Natural killer cell (primary cell): ENCODE results near the gene ZNF431. TPM values are rescaled to one million over a fixed set of nuclear protein-coding genes. Genes with fewer than 3 reads are reported as not detected.

Source experiments
- ATAC-seq, 3 donors: fragments of 150-1000 bp in 2 of 3; fragments of 200-7000 bp in 1 of 3; cut with Tn5 transposase; 1 replicate in 1 of 3; 2 replicates in 2 of 3; pipeline ENCODE4 v1.10.0; 2021; ENCODE audit warnings: mild to moderate bottlenecking in 2 of 3, moderate library complexity in 2 of 3
- DNase-seq, 2 donors: peaks; one replicate each; pipeline versions ENCODE4 v3.0.0 to v3.0.0-alpha.2; 2013 to 2021; ENCODE audit warnings: mixed read lengths in 1 of 2
- H3K27ac ChIP-seq: one replicate; pipeline ENCODE4 v1.5.1; 2013; ENCODE audit warnings: mild to moderate bottlenecking, low read length
- H3K27me3 ChIP-seq: one replicate; pipeline ENCODE4 v1.6.1; 2013; ENCODE audit warnings: low read length; ENCODE audit not compliant: control insufficient read depth, insufficient read depth
- H3K36me3 ChIP-seq: one replicate; pipeline ENCODE4 v1.6.1; 2013; ENCODE audit warnings: low read length; ENCODE audit not compliant: control insufficient read depth, insufficient read depth
- H3K4me1 ChIP-seq: one replicate; pipeline ENCODE4 v1.6.1; 2013; ENCODE audit warnings: low read length; ENCODE audit not compliant: control insufficient read depth, insufficient read depth
- H3K4me3 ChIP-seq: one replicate; pipeline ENCODE4 v1.5.1; 2013; ENCODE audit warnings: low read length
- H3K9me3 ChIP-seq: one replicate; pipeline ENCODE4 v1.6.1; 2013; ENCODE audit warnings: low read length; ENCODE audit not compliant: control insufficient read depth, insufficient read depth
- H3K27ac Mint-ChIP-seq, 2 donors: one replicate each; pipeline ENCODE4 v1.8.0; 2022; ENCODE audit warnings: mild to moderate bottlenecking in 2 of 2, mixed read lengths in 2 of 2, moderate library complexity in 1 of 2
- H3K27me3 Mint-ChIP-seq, 2 donors: one replicate each; pipeline ENCODE4 v1.8.0; 2022; ENCODE audit warnings: low read depth in 2 of 2, mixed read lengths in 2 of 2
- H3K36me3 Mint-ChIP-seq: one replicate; pipeline ENCODE4 v1.8.0; 2022; ENCODE audit warnings: mixed read lengths
- H3K4me1 Mint-ChIP-seq, 2 donors: one replicate each; pipeline ENCODE4 v1.8.0; 2022; ENCODE audit warnings: mixed read lengths in 2 of 2
- H3K4me3 Mint-ChIP-seq: one replicate; pipeline ENCODE4 v1.8.0; 2022; ENCODE audit warnings: mild to moderate bottlenecking, moderate library complexity, mixed read lengths
- H3K9me3 Mint-ChIP-seq, 2 donors: one replicate each; pipeline ENCODE4 v1.8.0; 2022; ENCODE audit warnings: mixed read lengths in 2 of 2
- CTCF ChIP-seq: fragments of 200-600 bp; IDR thresholded peaks from one replicate; pipeline ENCODE4 v1.8.0; 2022; ENCODE audit warnings: antibody characterized with exemption
- WGBS: methylation state at CpG from one replicate; pipeline ENCODE4 v1.1.7; 2013; ENCODE audit warnings: missing lambda C conversion rate; ENCODE audit not compliant: insufficient coverage; 5-methylcytosine and 5-hydroxymethylcytosine counted together
- intact Hi-C: fragments of 100-400 bp; cut with micrococcal nuclease; formaldehyde crosslinking; loops from one replicate; pipeline ENCODE4 v1.14.2; 2022
- total RNA-seq, 4 donors: library from RNA; stranded (reverse); fragments of 120-200 nt in 1 of 4; gene quantifications; one replicate each; pipeline versions ENCODE4 v1.2.3 to v1.2.4, GENCODE V29; 2013 to 2022

The ZNF431 gene
- total RNA-seq, 3 donors from 2014 or later (not counting 1 experiment from before 2014, with no cell fraction given) = 30.1 to 39.7 (median 30.4) TPM

DNA sequence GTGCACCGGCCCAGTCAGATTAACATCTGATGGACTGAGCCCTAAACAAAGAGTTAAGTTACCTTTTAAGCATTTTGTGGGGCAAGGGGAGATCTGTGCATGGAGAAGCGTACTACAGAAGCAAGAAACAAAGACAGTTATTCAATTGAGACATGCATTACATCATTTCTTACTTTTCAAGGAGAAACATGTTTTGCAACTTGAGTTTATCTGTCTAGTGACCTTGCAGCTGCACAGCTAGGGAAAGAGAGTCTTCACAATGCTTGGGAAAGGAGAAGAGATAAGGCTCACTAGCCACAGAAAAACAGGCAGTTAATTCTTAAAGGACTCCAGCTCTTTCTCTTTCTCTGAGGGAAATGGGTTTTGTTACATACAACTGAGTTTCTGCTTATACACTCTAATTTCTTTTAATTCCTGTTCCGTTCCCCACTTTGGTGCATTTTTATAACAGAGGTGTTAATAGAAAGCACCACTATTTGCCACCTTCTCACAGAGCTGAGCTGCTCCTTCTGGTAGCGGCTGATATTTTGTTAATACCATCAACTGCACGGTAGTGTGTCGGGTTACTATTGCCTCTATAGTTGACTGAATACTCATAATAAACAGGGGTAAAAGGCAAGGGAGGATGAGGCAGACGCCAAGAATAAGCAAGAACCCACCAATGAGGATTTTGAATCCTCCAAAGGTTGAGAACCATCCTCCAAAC, 55.9 kb downstream of the ZNF431 start:
- Histone ChIP-seq H3K27me3 (no peaks in the 10 kb centered on the region), H3K27ac (no peak overlapping the region), H3K36me3 (no peaks in the 10 kb centered on the region), H3K9me3 (no peaks in the 10 kb centered on the region), H3K4me1 (no peaks in the 10 kb centered on the region), H3K4me3 (no peak overlapping the region)
- intact Hi-C loops = no loop called here
- Mint-ChIP-seq H3K27ac (no peak overlapping the region), H3K27me3 (no peaks in the 10 kb centered on the region), H3K4me1 (peaks cover 0 to under 1% of the 10 kb centered on the region in 2 donors), H3K9me3 (no peaks in the 10 kb centered on the region), H3K4me3 (no peak overlapping the region), H3K36me3 (no peaks in the 10 kb centered on the region)
- ATAC-seq = no peak
- no peak for TF ChIP-seq CTCF
- no peak for DNase-seq
- 85% methylated on average over 5 of the region's 7 CpGs for WGBS

DNA sequence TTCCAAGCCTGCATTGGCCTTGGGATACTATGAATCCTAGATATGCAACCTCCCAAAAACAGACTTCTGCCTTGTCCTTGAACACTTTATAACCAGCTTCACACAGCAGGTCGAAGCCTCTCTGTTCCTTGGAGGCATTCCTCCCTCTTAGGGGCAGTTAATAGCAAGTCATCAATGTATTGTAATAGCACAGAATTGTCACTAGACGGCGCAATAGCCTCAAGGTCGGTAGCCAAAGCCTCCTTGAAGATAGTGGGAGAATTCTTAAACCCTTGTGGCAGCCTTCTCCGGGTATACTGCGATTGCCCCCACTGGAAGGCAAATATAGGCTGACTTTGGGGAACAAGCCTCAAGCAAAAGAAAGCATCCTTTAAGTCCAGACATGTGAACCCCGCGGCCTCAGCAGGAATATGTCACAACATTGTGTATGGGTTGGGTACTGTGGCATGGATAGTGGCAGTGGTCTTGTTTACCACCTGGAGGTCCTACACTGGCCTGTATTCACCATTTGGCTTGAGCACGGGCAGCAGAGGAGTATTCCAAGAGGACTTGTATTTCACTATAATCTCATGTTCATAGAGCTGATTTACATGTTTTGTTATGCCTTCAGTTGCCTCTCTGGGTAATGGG, 61.1 kb downstream of the ZNF431 start:
- peak in 1 of 2 donors; percentile 76 for DNase-seq
- intact Hi-C loops = loop anchor here (10.0 kb wide), 1 partner anchor 682 kb away; no protein-coding TSS in a partner anchor
- no peak overlapping the region for H3K4me3 ChIP-seq

GRCh38 chr19:21210037-21210621, 68.3 kb downstream of the ZNF431 start:
- no peak overlapping the region for H3K27ac Mint-ChIP-seq
- no peaks in the 10 kb centered on the region for H3K36me3 Mint-ChIP-seq
- WGBS = 54% methylated on average over 6 of the region's 6 CpGs
- Histone ChIP-seq H3K27ac (no peak overlapping the region), H3K9me3 (no peaks in the 10 kb centered on the region), H3K36me3 (no peaks in the 10 kb centered on the region), H3K4me1 (no peaks in the 10 kb centered on the region), H3K27me3 (no peaks in the 10 kb centered on the region), H3K4me3 (no peak overlapping the region)
- peaks cover 0 to 2% of the 10 kb centered on the region in 2 donors for H3K9me3 Mint-ChIP-seq
- no peaks in the 10 kb centered on the region for H3K4me1 Mint-ChIP-seq
- intact Hi-C loops = no loop called here
- H3K4me3 Mint-ChIP-seq = no peak overlapping the region
- DNase-seq = no peak
- no peak for TF ChIP-seq CTCF
- ATAC-seq = no peak
- peaks cover 4 to 5% of the 10 kb centered on the region in 2 donors for H3K27me3 Mint-ChIP-seq

More for the DNA sequence above, 61.1 kb downstream of the ZNF431 start:
- H3K36me3 Mint-ChIP-seq = no peaks in the 10 kb centered on the region
- H3K27me3 ChIP-seq = no peaks in the 10 kb centered on the region
- H3K9me3 Mint-ChIP-seq = no peaks in the 10 kb centered on the region
- no peak overlapping the region for H3K4me3 Mint-ChIP-seq
- peaks cover 0 to 4% of the 10 kb centered on the region in 2 donors for H3K4me1 Mint-ChIP-seq
- H3K4me1 ChIP-seq = no peaks in the 10 kb centered on the region
- ATAC-seq = peak; percentile 50 to 71 (median 67)
- TF ChIP-seq CTCF = peak; percentile 74
- WGBS = 36% methylated on average over 9 of the region's 9 CpGs
- no peak overlapping the region for H3K27ac ChIP-seq
- no peaks in the 10 kb centered on the region for H3K9me3 ChIP-seq
- no peak overlapping the region for H3K27ac Mint-ChIP-seq
- no peaks in the 10 kb centered on the region for H3K36me3 ChIP-seq
- H3K27me3 Mint-ChIP-seq = peaks cover 0 to 4% of the 10 kb centered on the region in 2 donors
